NCI-H1048 (cell line): ENCODE data around the gene ODF4.
A peak's percentile ranks its signal among the peaks of the same experiment; 100 is the strongest.

Experiments used
- DNase-seq: peaks from one replicate; lab custom pipeline; 2025; lab: John Stamatoyannopoulos, UW

The ODF4 gene

DNA sequence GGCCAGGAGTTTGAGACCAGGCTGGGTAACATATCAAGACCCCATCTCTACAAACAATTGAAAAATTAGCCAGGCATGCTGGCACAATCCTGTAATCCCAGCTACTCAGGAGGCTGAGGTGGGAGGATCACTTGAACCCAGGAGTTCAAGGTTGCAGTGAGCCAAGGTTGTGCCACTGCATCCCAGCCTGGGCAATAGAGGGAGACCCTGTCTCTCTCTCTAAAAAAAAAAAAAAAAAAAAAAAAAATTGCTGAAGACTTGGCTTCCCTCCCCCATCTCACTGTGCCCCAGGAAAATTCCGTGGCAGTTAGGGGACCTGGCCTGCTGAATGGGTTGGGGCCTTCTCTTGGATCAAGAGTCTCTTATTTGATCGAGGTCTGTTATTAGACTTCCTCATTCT lies at the start of gene ODF4:
Gene ODF4 (plus strand): TSS at position 301 of the 400 bp plus-strand sequence. CDS start 212 bp downstream, outside the sequence.
- no peak for DNase-seq

GRCh38 chr17:8290043-8290442 lies 49.6 kb upstream of the ODF4 start:
- no peak for DNase-seq

DNA sequence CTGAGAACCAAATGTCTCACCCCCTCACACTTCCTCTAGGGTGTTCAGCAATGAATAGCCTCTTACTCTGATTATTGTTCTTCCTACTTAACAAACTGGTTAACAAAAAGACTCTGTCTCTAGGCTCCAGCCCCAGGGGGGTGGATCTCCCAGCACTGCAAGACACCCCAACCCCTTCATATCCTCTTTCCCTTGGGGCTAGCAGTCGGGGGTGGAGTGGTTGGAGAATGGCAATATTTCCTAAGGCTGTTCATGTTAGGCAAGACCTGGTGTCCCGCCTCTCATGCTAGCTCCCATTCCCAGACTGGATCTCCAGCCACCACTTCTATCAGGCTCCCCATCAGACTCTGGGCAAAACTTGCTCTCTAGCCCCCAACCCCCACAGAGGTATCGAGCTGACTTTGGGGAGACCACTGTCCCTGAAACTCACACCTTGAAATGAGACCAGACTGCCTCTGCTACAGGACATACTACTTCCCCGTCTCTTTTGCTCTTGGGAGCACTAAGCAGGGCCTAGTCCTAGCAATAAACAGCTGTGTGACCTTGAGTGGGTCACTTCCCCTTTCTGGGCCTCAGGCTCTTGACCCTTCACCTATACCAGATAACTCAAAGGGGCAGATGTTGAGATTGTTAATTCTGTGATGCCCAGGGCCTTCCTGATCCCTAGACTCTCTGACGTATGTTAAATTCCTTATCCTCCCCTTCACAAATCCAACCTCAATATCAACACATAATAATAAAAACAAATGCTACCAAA lies 46.8 kb upstream of the ODF4 start:
- no peak for DNase-seq

- DNase-seq, result no peak
Observed at GRCh38 chr17:8294361-8294760, 45.3 kb upstream of the ODF4 start.

GRCh38 chr17:8294814-8295316 lies 44.8 kb upstream of the ODF4 start:
- DNase-seq, result no peak

GRCh38 chr17:8300226-8300625 lies 39.4 kb upstream of the ODF4 start:
- DNase-seq, result no peak

DNA sequence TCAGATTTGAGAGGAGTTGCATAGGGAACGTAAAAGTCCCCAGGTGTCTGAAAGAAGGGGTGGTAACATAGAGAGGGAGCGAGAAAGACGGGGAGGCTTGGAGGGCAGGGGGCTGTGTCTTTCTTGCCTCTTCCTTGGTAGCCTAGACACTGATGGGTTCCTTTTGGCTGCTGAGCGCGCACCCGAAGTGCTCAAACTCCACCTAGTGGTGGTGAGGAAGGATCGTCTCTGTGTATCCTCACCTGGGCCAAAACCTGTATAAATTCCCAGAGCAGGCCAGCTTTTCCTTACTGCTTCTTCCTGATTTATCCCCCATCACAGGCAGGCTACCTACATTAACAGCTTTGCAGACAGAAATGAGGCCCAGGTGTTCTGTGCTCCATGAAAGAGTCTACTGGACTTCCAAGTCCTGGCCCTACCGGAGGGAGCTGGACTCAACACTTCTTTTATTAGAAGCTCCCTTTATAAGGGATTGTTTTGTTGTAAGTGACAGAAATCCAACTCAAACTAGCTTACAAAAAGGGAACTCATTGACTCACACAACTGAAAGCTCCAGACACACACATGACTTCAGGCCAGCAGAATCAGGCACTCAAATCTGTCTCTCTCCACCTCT lies 38.9 kb upstream of the ODF4 start:
- peak; percentile 26 for DNase-seq

DNA sequence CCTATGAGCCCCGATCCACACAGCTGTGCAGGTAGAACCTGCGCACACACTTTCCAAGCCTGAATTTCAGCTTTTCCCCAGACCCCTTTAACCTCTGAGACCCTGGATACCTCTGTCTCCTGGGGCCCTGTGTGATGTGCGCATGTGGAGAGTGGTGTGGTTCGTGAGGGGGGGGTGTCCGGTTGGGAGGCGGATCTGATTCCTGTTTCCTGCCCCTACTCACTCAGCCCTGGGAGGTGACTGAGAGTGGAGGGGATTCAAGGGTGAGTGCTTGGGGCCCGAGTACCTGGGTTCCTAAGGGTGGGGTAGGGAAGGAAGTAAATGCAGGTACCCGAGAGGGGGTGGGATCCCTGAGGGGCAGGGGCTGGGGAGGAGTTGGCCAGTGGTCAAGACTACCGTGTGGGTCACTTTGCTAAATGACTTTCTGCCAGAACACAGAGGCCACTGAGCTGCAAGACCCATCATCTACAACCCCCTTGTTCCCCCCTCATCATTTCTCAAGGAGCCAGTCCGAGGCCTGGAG lies 29.0 kb upstream of the ODF4 start:
- DNase-seq, result no peak

DNA sequence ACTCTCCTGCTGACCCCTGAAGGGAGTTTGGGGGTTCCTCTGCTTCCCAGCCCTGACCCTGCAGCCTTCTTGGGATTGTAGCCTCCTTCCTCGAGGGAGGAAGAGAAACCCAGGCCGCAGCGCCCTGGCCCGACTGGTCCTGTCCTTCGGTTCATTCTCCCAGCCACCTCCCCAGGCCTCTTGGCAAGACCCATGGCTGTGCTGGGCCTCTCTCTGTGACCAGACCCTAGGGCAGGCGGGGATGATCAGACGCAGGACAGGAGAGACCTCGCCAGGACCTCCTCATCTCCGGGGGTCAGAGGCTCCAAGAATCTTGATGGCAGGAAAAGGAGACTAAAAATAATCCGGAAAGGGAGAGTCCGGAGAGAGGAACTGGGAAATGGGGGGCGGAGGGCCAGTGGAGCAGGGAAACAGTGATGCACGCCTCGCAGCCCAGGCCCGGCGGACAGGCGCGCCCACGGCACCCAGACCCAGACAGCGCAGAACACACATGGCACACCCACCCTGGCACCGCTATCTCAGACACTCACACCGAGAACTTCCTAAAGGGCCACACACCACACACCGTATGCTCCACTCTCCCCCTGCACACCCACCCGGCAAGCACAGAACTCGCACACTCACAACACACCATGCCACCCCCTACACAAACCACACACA lies 28.4 kb upstream of the ODF4 start:
- DNase-seq, result no peak

GRCh38 chr17:8312251-8312650 lies 27.4 kb upstream of the ODF4 start:
- DNase-seq, result no peak

GRCh38 chr17:8312726-8313600 lies 26.7 kb upstream of the ODF4 start:
- no peak for DNase-seq

DNA sequence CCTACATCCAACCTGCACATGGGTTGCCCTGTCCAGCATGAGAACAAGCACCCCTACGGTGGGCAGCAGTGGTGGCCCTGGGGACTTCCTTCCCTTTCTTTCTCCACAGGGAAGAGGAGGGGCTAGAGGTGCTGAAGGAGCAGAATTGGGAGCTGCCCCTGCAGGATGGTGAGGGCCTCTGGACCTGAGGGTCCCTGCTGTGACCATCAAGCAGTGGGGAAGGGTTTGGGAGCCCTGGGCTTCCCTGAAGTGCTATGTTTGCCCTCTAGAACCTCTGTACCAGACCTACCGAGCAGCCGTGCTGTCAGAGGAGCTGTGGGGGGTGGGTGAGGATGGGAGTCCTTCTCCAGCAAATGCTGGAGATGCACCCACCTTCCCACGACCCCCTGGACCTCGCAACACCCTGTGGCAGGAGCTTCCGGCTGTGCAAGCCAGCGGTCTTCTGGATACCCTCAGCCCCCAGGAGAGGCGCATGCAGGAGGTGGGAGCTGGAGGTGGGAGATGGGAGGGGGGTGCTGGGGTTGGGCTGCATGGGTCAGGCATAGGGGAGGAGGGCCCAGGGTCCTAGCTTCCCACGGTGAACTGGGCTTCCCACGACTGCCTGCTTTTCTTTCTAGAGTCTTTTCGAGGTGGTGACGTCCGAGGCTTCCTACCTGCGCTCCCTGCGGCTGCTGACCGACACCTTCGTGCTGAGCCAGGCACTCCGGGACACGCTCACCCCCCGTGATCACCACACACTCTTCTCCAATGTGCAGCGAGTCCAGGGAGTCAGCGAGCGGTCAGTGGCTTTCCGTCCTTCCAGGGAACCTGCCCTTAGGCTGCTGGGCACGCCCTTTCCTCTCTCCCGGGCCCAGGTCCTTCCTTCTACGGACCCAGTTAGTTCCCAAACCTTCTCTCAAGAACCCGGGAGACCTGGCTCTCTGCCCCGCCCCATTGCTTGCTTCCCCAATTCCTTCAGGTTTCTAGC lies 24.6 kb upstream of the ODF4 start:
- DNase-seq, result no peak

- no peak for DNase-seq
Observed at GRCh38 chr17:8315764-8316217, 23.8 kb upstream of the ODF4 start.

- DNase-seq, result no peak
Observed at GRCh38 chr17:8318010-8318935, 21.4 kb upstream of the ODF4 start.

- no peak for DNase-seq
Observed at GRCh38 chr17:8320262-8320661, 19.4 kb upstream of the ODF4 start.

DNA sequence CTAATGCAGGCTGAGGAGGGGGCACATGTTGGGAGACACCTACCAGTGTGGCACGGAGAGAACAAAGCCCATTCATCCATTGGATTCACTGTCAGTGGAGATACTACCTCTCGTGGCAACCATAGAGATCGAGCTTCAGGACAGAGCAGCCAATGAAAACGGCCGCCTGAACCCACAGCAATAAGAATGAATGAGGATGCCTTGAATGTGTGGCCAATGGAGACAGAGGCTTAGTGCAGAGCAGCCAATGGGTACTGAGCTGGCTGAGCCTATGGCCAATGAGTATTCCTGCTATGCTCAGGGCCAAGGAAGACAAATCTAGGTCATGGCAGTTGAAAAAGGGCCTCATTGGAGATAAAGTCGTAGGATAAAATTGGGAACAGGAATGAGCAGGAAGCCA lies 18.6 kb upstream of the ODF4 start:
- no peak for DNase-seq

DNA sequence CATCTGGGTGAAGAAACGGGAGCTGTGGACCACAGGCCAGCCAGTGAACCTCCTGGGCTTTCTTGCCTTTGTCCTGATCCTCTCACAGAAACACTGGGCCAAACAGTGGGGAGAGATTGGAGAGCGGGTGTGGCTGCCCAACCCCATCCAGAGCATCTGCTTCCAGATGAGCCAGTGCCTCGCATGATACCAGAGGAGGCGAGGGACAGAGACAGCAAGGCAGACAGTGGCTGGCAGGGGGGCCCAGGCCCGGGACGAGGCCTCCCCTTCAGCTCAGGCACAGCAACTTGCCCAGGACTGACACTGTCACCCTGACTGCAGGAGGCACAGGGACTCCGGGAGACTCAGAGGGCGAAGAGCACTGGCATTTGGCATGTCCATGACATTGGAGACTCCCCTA lies 17.6 kb upstream of the ODF4 start:
- no peak for DNase-seq

GRCh38 chr17:8324132-8324531 lies 15.5 kb upstream of the ODF4 start:
- no peak for DNase-seq

GRCh38 chr17:8324923-8325322 lies 14.7 kb upstream of the ODF4 start:
- no peak for DNase-seq
